Smooth muscle cell (in vitro differentiated cells): ENCODE measurements around the gene OR6M1. TPM values are rescaled to one million over a fixed set of nuclear protein-coding genes. Genes with fewer than 3 reads are reported as not detected.

Source experiments
- DNase-seq: peaks from one replicate; lab custom pipeline; 2025; ENCODE audit not compliant: unreplicated experiment; lab: John Stamatoyannopoulos, UW
- H2AFZ ChIP-seq: fragments of 200-600 bp; sonication (generic); 2 replicates; pipeline ENCODE4 v1.6.0; 2016; ENCODE audit warnings: antibody characterized with exemption, low read depth, mild to moderate bottlenecking
- H3F3A ChIP-seq: fragments of 200-600 bp; sonication (generic); 2 replicates; pipeline ENCODE4 v1.6.0; 2017; ENCODE audit warnings: antibody characterized with exemption, low read depth
- H3K27ac ChIP-seq: fragments of 200-600 bp; sonication (generic); 2 replicates; pipeline ENCODE4 v1.5.1; 2016; ENCODE audit warnings: low read depth, mild to moderate bottlenecking
- H3K27me3 ChIP-seq: fragments of 200-600 bp; sonication (generic); 2 replicates; pipeline ENCODE4 v1.6.1; 2016; ENCODE audit warnings: low read depth, mild to moderate bottlenecking
- H3K36me3 ChIP-seq: fragments of 200-600 bp; sonication (generic); 2 replicates; pipeline ENCODE4 v1.5.1; 2016; ENCODE audit warnings: low read depth
- H3K4me1 ChIP-seq: fragments of 200-600 bp; sonication (generic); 2 replicates; pipeline ENCODE4 v1.5.1; 2016; ENCODE audit warnings: low read depth
- H3K4me2 ChIP-seq: fragments of 200-600 bp; sonication (generic); 2 replicates; pipeline ENCODE4 v1.6.0; 2016; ENCODE audit warnings: mild to moderate bottlenecking
- H3K4me3 ChIP-seq: fragments of 200-600 bp; sonication (generic); 2 replicates; pipeline ENCODE4 v1.5.1; 2016; ENCODE audit warnings: mild to moderate bottlenecking
- H3K79me2 ChIP-seq: fragments of 200-600 bp; sonication (generic); 2 replicates; pipeline ENCODE4 v1.6.0; 2016; ENCODE audit warnings: low read depth, mild to moderate bottlenecking
- H3K9ac ChIP-seq: fragments of 200-600 bp; sonication (generic); 2 replicates; pipeline ENCODE4 v1.6.0; 2016; ENCODE audit warnings: low read depth
- H3K9me3 ChIP-seq: fragments of 200-600 bp; sonication (generic); replicated peaks from 2 replicates; pipeline ENCODE4 v1.5.1; 2016; ENCODE audit warnings: low read depth
- H4K20me1 ChIP-seq: fragments of 200-600 bp; sonication (generic); 2 replicates; pipeline ENCODE4 v1.6.0; 2016; ENCODE audit warnings: low read depth
- WGBS: methylation state at CpG from one replicate; pipeline ENCODE4 v1.1.7; 2016; ENCODE audit warnings: low lambda C conversion rate; 5-methylcytosine and 5-hydroxymethylcytosine counted together
- polyA plus RNA-seq: library from polyadenylated mRNA; unstranded; fragments of >200 nt; fragmentation: Nextera tagmentation; extraction: Ambion mirVana; gene quantifications from 2 replicates; pipeline ENCODE4 v1.2.1, GENCODE V29; 2016
- total RNA-seq: library from RNA; depleted of rRNA; stranded (reverse); fragments of >200 nt; gene quantifications from 2 replicates; pipeline ENCODE4 v1.2.3, GENCODE V29; 2014
- TF ChIP-seq, protein P1 (sequence below): fragments of 200-600 bp; sonication (generic); IDR thresholded peaks from 2 replicates; pipeline ENCODE4 v1.5.1; 2017; ENCODE audit warnings: borderline replicate concordance, mild to moderate bottlenecking, antibody characterized with exemption; ENCODE audit not compliant: insufficient read depth, poor library complexity, severe bottlenecking

Gene OR6M1
- total and polyA plus RNA-seq, 2 experiments from 2014 or later = not detected

DNA sequence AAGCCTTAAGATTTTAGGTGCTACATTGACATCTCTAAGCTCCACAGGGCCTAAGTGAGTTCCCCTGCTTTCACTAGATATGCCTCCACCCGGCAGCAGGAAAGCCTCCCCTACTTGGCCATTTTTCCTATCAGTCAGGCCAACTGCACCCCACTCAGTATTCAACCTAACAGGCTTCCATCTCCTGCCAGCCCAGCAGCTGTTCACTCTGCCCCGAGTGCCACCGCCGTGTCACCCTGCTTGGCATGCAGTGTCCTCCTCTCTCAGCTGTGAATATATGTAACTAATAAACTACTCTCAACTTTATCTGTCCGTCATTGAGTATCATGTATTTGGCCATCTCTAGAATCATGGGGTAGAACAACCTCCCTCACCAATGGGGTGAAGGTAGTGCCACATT lies 9.0 kb upstream of the OR6M1 start:
- no peaks in the 10 kb centered on the region for H3K79me2 ChIP-seq
- 94% methylated on average over 5 of the region's 5 CpGs for WGBS
- H3F3A ChIP-seq = no peaks in the 10 kb centered on the region
- H3K4me2 ChIP-seq = no peak overlapping the region
- no peak overlapping the region for H2AFZ ChIP-seq
- no peak overlapping the region for H3K9ac ChIP-seq
- H3K27me3 ChIP-seq = no peaks in the 10 kb centered on the region
- no peaks in the 10 kb centered on the region for H4K20me1 ChIP-seq
- TF ChIP-seq, protein P1, sequence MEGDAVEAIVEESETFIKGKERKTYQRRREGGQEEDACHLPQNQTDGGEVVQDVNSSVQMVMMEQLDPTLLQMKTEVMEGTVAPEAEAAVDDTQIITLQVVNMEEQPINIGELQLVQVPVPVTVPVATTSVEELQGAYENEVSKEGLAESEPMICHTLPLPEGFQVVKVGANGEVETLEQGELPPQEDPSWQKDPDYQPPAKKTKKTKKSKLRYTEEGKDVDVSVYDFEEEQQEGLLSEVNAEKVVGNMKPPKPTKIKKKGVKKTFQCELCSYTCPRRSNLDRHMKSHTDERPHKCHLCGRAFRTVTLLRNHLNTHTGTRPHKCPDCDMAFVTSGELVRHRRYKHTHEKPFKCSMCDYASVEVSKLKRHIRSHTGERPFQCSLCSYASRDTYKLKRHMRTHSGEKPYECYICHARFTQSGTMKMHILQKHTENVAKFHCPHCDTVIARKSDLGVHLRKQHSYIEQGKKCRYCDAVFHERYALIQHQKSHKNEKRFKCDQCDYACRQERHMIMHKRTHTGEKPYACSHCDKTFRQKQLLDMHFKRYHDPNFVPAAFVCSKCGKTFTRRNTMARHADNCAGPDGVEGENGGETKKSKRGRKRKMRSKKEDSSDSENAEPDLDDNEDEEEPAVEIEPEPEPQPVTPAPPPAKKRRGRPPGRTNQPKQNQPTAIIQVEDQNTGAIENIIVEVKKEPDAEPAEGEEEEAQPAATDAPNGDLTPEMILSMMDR = no peak
- H3K4me1 ChIP-seq = no peaks in the 10 kb centered on the region
- H3K36me3 ChIP-seq = no peaks in the 10 kb centered on the region
- H3K4me3 ChIP-seq = no peak overlapping the region
- no peak overlapping the region for H3K27ac ChIP-seq
- H3K9me3 ChIP-seq = no peaks in the 10 kb centered on the region
- no peak for DNase-seq

DNA sequence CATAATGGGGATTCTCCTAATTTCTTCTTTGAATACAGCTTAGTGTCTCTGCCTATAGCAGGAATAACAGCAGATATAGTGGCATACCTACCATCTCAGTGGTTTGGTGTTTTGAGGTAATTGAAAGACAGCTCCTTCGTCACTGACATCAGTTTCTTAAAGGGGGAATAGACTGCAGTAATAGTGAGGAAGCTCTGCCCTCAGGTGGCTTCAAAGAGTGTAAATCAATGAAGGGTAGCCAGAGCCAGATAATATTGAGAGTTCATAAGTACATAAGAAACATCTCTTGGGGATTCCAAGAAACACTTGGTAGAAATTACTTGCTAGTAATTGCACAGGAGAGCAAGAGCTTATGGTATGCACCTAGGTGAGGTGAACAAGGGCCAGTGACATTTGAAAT lies 4.4 kb downstream of the OR6M1 start:
- H3K27ac ChIP-seq = no peak overlapping the region
- H2AFZ ChIP-seq = no peak overlapping the region
- H3K4me3 ChIP-seq = no peak overlapping the region
- no peak overlapping the region for H3K4me2 ChIP-seq
- H3K27me3 ChIP-seq = no peaks in the 10 kb centered on the region
- no peaks in the 10 kb centered on the region for H4K20me1 ChIP-seq
- no peaks in the 10 kb centered on the region for H3K4me1 ChIP-seq
- no peaks in the 10 kb centered on the region for H3K79me2 ChIP-seq
- TF ChIP-seq, protein P1 = no peak
- no peak for DNase-seq
- no peaks in the 10 kb centered on the region for H3F3A ChIP-seq
- no peaks in the 10 kb centered on the region for H3K9me3 ChIP-seq
- H3K9ac ChIP-seq = no peak overlapping the region
- WGBS = 0% methylated on average over 1 of the region's 1 CpG
- no peaks in the 10 kb centered on the region for H3K36me3 ChIP-seq

- no peak for DNase-seq
- H4K20me1 ChIP-seq = no peaks in the 10 kb centered on the region
- TF ChIP-seq, protein P1 = no peak
- no peaks in the 10 kb centered on the region for H3K36me3 ChIP-seq
- no peaks in the 10 kb centered on the region for H3K4me1 ChIP-seq
- no peaks in the 10 kb centered on the region for H3F3A ChIP-seq
- H3K27me3 ChIP-seq = no peaks in the 10 kb centered on the region
- no peak overlapping the region for H3K27ac ChIP-seq
- H3K79me2 ChIP-seq = no peaks in the 10 kb centered on the region
- no peak overlapping the region for H3K9ac ChIP-seq
- no peaks in the 10 kb centered on the region for H3K9me3 ChIP-seq
- H3K4me3 ChIP-seq = no peak overlapping the region
- no peak overlapping the region for H2AFZ ChIP-seq
- 82% methylated on average over 3 of the region's 3 CpGs for WGBS
- H3K4me2 ChIP-seq = no peak overlapping the region
These were observed 6.1 kb downstream of the OR6M1 start for GRCh38 chr11:123800036-123800435.

DNA sequence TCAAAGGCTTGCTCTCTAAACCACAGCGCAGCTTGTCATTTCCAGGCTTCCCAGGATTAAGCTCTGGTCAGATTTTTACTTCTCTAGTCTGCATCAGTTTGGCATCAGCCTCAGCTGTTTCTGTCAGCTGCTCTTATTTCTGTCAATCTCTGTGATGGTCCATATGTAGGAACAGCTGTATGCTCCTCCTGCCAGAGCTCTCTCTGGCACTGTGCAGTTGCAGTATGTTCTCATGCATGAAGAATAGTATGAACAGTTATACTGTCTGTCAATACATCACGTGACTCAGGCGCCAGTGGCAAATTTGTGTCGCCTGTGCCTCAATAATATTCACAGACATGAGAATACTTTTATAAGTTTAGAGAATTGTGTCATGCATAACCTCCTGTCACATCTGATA lies 6.7 kb downstream of the OR6M1 start:
- no peak overlapping the region for H3K4me3 ChIP-seq
- TF ChIP-seq, protein P1 = no peak
- no peaks in the 10 kb centered on the region for H3K79me2 ChIP-seq
- H4K20me1 ChIP-seq = no peaks in the 10 kb centered on the region
- H3K9me3 ChIP-seq = no peaks in the 10 kb centered on the region
- DNase-seq = no peak
- no peaks in the 10 kb centered on the region for H3F3A ChIP-seq
- H3K27me3 ChIP-seq = no peaks in the 10 kb centered on the region
- no peaks in the 10 kb centered on the region for H3K36me3 ChIP-seq
- H3K9ac ChIP-seq = no peak overlapping the region
- no peak overlapping the region for H3K27ac ChIP-seq
- no peak overlapping the region for H3K4me2 ChIP-seq
- H3K4me1 ChIP-seq = no peaks in the 10 kb centered on the region
- H2AFZ ChIP-seq = no peak overlapping the region
- 94% methylated on average over 4 of the region's 4 CpGs for WGBS
